ENCODE measurements around the gene CDK5RAP3.

- TF ChIP-seq CTCF (IDR thresholded peaks at IDR 0.05), result no peak
- no peak for TF ChIP-seq POLR2A (IDR thresholded peaks at IDR 0.05)
Observed at GRCh38 chr17:47942096-47942510, 28.8 kb upstream of the CDK5RAP3 start.
